ENCODE results near the gene C12orf57. TPM values are rescaled to one million over a fixed set of nuclear protein-coding genes. Genes with fewer than 3 reads are reported as not detected.

C12orf57 gene
- total and polyA plus RNA-seq, 10 of the 15 experiments (the other 5 are each of a cell fraction or from before 2014, with no cell fraction given), result 64.5 to 377 (median 211) TPM

GRCh38 chr12:6937481-6938352 lies 6.1 kb upstream of the C12orf57 start (continued):
- TF ChIP-seq ZBTB40 (IDR thresholded peaks at IDR 0.05; ENCODE audit: borderline replicate concordance), result peak; percentile 74
- peak; percentile 85; the same call in 1 of the 2 replicates for TF ChIP-seq ZNF687 (IDR thresholded peaks at IDR 0.05)
- peak; percentile 98 for TF ChIP-seq CHD2 (IDR thresholded peaks at IDR 0.05; ENCODE audit: borderline replicate concordance, low read depth, low read length)
- TF ChIP-seq MEF2A (IDR thresholded peaks at IDR 0.05; ENCODE audit: insufficient read depth, low read depth, low read length), result peak; percentile 64; the same call in 1 of the 2 replicates
- peak; percentile 64 to 83; a peak in 3 of 4 replicates for TF ChIP-seq IKZF2 (IDR thresholded peaks at IDR 0.05)
- TF ChIP-seq HDGF (IDR thresholded peaks at IDR 0.05), result peak; percentile 93
- TF ChIP-seq RUNX3 (IDR thresholded peaks at IDR 0.05; ENCODE audit: low read length), result no peak
- TF ChIP-seq BCLAF1 (IDR thresholded peaks at IDR 0.05), result no peak
- TF ChIP-seq RELA (IDR thresholded peaks at IDR 0.05; ENCODE audit: borderline replicate concordance, partially characterized antibody), result peak; percentile 19
- TF ChIP-seq ESRRA (IDR thresholded peaks at IDR 0.05; ENCODE audit: low read length), result no peak
- no peak for TF ChIP-seq MTA3 (IDR thresholded peaks at IDR 0.05; ENCODE audit: borderline replicate concordance, low read length)
- no peak for TF ChIP-seq CBX5 (IDR thresholded peaks at IDR 0.05; ENCODE audit: low read depth)
- no peak for TF ChIP-seq MTA2 (IDR thresholded peaks at IDR 0.05; ENCODE audit: low read depth)
- peak; percentile 38 for TF ChIP-seq SIX5 (IDR thresholded peaks at IDR 0.05; ENCODE audit: low read depth, low read length, severe bottlenecking)
- TF ChIP-seq JUNB (IDR thresholded peaks at IDR 0.05), result no peak
- peak; percentile 19 for TF ChIP-seq HDAC6 (IDR thresholded peaks at IDR 0.05; ENCODE audit: unreplicated experiment)
- TF ChIP-seq BACH1 (IDR thresholded peaks at IDR 0.05; ENCODE audit: borderline replicate concordance), result peak; percentile 88
- peak; percentile 50 for TF ChIP-seq DPF2 (IDR thresholded peaks at IDR 0.05)
- peak; percentile 34; the same call in 1 of the 2 replicates for TF ChIP-seq NRF1 (conservative IDR thresholded peaks at IDR 0.05; ENCODE audit: low read depth, low read length)
- TF ChIP-seq EED (IDR thresholded peaks at IDR 0.05; ENCODE audit: low read depth), result peak; percentile 56; the same call in 1 of the 2 replicates

Measured in GM12878 (cell line).